NCI-H1092 treated with DMSO at 0.1 percent for 48 hours (cell line): ENCODE results near the gene UQCR10.

Experiments
- DNase-seq: peaks from one replicate; lab custom pipeline; 2025; lab: John Stamatoyannopoulos, UW

UQCR10 gene

GRCh38 chr22:29767171-29768051 lies at the start of gene UQCR10:
UQCR10 (plus strand) TSS chr22:29767369; CDS start chr22:29767399, 30 bp downstream.
- DNase-seq, result peak; percentile 98

DNA sequence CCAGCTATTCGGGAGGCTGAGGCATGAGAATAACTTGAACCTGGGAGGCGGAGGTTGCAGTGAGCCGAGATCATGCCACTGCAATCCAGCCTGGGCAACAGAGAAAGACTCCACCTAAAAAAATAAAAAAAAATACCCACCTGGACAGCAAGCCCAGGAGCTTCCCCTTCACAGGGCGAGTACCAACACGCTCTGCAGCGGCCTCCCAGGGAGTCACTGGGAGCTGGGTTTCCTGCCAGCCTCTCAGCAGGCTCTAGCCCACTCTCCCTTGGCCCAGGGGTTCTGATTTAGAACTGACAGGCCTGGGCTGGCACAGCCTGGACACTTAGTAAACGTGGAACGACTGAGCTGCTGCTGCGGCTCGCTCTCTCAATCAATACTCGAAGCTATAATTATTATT lies 49.4 kb upstream of the UQCR10 start:
- no peak for DNase-seq

GRCh38 chr22:29718949-29719898 lies 47.9 kb upstream of the UQCR10 start:
- no peak for DNase-seq

DNA sequence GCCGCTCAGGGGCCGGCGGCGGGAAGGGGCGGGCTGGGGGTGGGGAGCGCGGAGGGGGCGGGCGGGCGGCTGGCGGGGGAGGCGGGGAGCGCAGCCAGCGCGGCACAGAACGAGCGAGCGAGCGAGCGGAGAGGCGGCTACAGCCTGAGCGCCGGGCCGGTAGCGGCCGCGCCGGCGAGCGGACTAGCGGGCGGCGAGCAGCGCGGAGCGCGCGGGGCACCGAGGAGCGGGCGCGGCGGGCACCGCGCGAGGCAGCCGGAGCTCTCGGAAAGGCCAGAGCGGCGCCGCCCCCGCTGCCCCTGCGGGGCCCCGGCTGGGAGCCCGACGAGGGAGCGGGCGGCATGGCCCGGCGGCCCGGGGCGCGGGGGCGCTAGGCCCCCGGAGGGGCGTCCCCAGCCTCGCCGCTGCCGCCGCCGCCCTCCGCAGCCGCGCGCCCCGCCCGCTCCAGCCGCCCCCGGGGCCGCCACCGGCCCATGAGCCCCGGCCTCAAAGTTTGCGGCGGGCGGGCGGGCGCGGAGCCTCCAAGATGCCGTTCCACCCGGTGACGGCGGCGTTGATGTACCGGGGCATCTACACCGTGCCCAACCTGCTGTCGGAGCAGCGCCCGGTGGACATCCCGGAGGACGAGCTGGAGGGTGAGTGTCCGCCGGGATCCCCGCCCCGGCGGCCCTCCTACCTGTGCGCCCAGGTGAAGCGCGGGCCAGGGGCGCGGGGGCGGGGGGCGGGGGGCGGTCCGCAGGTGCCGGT lies 47.1 kb upstream of the UQCR10 start, which contains the start of gene CABP7:
Gene CABP7 (plus strand): TSS at position 105 of the 747 bp plus-strand sequence. CDS start 422 bp downstream, at position 527.
- peak; percentile 15 for DNase-seq

GRCh38 chr22:29720811-29721323 lies 46.3 kb upstream of the UQCR10 start:
- no peak for DNase-seq

- no peak for DNase-seq
Measured at GRCh38 chr22:29722151-29722550, 45.0 kb upstream of the UQCR10 start.

- no peak for DNase-seq
Measured at GRCh38 chr22:29722587-29722986, 44.6 kb upstream of the UQCR10 start.

- no peak for DNase-seq
Measured at GRCh38 chr22:29723766-29724165, 43.4 kb upstream of the UQCR10 start.

DNA sequence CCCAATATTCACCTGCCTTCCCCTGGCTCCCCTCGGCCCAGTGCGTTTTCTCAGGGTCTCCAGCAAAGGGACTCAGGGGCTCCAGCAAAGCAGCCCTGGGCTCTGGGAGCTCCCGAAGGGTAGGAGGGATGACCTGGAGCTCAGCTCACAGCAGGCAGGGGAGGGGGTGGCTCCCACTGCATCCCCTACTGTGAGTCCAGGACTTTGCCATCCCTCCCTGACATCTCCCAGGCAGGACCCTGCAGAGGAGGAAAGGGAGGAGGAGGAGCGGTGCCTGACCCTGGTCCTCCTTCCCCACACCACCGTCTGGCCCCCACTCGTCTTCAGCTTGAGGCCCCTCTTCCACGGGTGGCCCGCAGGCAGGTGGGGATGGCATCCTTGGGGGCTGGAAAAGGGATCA lies 42.3 kb upstream of the UQCR10 start:
- DNase-seq, result no peak

DNA sequence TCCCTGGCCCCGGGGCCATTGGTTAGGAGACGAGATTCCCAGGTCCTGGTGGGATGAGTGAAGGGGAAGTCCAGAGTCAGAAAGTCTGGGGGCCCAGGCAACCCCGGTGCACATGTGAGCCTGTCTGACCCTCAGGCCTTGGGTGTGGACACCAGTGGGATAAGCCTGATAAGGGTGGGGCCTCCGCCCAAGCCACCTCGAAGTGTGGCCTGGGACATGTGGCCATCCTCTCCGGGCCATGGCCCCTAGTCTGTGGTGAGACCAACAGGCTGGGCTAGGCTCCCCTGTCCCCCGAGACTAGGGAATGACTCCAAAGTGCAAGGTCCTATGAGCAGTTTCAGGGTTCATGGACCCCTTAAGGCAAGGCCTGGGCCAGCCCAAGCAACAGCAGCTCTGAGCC lies 41.1 kb upstream of the UQCR10 start:
- DNase-seq, result no peak

DNA sequence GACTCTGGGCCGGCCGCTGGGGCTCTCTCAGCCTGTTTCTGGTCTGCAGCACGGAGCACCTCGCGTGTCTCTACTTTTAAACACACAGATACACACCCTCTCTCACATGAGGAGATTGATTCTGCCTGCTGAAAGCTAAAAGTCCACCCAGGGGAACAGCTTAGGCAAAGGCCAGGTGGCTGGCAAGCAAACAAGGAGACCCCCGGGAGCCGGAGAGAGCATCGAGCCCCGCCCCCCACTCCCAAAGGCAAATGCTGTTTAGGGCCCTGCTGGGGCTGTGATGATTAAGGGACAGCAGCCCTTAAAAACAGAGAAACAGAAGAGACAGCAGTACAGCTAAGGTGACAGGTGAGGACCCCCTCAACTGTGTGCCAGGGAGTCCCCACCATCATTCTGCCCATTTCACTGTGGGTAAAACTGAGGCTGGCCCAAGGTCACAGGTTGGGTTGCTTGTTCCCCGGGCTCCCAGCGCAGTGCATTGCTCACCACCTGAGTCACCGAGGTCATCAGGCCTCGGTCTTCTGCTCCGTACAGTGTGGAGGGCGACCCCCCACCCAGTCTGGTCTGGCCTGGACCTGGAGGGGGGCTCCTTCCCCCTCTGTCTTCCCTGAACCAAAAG lies 40.5 kb upstream of the UQCR10 start:
- no peak for DNase-seq

GRCh38 chr22:29727131-29727523 lies 40.0 kb upstream of the UQCR10 start:
- DNase-seq, result peak; percentile 21

- no peak for DNase-seq
Measured at GRCh38 chr22:29729161-29729560, 38.0 kb upstream of the UQCR10 start.

- DNase-seq, result no peak
Measured at GRCh38 chr22:29731058-29731850, 35.9 kb upstream of the UQCR10 start.

GRCh38 chr22:29732883-29733282 lies 34.3 kb upstream of the UQCR10 start:
- DNase-seq, result no peak

DNA sequence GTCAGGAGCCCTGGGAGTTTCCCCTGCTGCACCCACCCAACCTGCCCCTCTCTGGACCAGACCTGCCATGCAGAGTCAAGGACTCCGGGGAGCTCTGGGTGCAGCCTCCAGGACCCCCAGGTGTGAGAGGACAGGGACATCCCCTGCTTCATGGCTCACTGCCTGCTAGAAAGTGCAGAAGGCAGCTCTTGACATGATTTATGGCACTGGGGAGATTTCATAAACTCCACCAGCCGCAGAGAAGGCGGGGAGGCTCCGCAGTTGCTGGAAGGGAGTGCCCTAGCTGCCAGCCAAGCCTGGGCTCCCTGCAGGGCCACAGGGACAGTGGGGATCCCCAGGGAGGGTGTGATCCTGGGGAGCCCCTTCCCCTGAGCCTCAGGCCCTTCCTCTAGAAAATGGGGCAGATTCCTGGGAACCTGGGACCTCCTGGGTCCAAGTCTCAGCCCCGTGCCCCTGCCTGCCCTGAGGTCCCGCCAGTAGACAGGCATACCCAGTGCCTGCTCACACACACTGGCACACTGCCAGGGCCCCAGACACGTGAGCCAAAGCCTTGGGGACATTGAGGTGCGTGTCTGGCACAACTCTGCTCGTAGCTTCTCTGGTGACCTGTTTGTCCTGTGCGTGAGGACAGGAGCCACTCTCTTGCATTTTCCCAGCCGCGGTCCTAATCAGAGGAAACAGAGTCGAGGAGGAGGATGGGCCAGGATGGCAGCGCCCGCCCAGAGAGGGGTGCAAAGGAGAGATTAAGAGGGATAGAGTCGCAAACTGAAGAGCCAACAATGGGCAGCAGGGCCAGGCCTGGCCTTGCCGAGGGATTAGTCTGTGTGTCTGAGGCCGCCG lies 33.6 kb upstream of the UQCR10 start:
- DNase-seq, result peak; percentile 72

GRCh38 chr22:29734406-29734805 lies 32.8 kb upstream of the UQCR10 start:
- no peak for DNase-seq

DNA sequence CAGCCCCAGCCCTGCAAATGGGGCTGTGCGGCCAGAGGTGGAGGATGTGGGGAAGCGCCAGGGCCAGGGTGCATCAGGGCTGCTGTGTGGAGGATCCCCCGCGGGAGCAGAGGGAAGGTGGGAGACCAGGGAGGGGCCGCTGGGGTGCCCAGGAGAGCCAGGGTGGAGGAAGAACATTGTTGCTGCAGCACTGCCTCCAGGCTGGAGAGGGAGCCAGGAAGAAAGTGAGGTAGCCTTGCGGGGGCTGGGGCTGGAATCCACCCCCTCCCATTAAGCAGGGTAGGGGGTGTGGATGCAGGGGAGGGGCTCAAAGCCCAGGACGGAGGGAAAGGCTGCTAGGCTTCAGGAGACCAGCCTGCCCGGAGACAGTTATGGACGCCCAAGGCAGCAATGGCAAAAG lies 32.3 kb upstream of the UQCR10 start:
- DNase-seq, result no peak

DNA sequence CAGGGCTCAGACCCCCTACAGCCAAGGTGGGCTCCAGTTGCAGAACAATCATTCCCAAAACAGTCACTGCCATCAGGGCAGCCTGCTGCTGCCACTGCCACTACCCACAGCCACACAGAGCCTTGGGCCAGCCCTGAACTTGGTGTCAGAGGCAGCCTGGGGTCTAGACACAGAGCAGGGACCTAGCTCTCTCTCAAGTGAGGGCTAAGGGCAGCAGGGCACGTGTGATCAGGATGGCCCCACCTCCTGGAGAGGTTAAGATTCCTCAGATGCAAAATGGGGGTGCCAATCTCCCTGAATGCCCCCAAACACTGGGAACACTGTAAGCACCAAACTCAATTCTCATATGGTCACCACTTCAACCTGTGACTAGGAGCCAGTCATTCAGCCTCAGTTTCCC lies 31.8 kb upstream of the UQCR10 start:
- no peak for DNase-seq
